GM19043 (cell line): ENCODE measurements around the gene PCDHGA7.
"Not testable (repeated sequence)": the region's sequence is repeated elsewhere in the genome, so short reads cannot be mapped to it uniquely, and the experiment has no call there.

ENCODE experiments used
- ATAC-seq: cut with Tn5 transposase; IDR thresholded peaks from one replicate; pipeline ENCODE4 v1.9.1; 2021; ENCODE audit warnings: low read depth; ENCODE audit not compliant: unreplicated experiment

PCDHGA7 gene

DNA sequence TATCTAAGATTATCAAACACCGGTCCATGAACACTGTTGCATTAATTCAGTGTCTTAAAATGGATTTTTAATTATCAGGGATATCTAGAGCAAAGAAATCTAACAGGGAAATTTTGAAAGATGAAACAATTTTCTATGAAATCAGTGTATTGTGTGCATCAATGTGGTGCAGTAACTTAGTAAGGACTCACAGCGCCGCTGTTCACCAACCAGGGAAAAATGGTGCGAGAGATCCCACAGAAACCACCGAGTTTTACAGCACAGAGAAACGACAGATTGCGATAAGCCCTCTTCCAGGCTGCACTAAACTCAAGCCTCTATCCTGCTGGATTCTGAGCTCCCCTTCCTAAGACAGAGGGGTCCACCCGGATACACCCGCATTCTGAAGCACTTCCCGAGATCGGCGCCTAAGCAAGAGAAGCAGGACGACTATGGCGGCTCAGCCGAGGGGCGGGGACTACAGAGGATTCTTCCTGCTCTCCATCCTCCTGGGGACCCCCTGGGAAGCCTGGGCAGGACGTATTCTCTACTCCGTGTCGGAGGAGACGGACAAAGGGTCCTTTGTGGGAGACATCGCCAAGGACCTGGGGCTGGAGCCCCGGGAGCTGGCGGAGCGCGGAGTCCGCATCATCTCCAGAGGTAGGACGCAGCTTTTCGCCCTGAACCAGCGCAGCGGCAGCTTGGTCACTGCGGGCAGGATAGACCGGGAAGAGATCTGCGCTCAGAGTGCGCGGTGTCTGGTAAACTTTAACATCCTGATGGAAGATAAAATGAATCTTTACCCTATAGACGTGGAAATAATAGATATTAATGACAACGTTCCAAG, at the start of gene PCDHGA7:
PCDHGA7 (plus strand) TSS at position 274 of the 826 bp plus-strand sequence; CDS start at position 432, 158 bp downstream.
- no peak for ATAC-seq

DNA sequence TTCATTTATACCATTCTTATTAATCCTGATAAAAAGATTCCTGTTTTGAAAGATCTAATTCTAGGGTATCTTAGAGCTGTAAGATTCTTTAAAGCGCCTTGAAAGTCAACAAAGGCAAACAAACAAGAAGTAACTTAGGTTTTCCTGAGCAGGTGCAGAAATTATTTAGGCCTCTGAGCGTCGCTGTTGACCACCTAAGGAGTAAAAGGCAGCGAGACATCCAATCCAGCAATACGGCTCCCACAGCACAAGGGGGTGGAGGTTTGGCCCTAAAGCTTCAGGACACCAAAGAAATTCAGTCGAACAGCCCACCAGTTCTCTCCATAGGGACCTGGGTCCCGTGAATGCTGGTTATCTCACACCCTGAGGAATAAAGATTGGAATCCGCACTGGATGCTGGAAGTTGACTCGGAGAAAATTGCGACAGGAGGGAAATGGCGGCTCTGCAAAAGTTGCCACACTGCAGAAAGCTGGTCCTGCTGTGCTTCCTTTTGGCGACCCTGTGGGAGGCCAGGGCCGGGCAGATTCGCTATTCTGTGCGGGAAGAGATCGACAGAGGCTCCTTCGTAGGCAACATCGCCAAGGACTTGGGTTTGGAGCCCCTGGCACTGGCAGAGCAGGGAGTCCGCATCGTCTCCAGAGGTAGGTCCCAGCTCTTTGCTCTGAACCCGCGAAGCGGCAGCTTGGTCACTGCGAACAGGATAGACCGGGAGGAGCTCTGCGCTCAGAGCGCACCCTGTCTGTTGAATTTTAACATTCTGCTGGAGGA, 43.8 kb upstream of the PCDHGA7 start, which contains the start of gene PCDHGA2:
PCDHGA2 (plus strand) TSS at position 223 of the 769 bp plus-strand sequence.
- ATAC-seq, result no peak

DNA sequence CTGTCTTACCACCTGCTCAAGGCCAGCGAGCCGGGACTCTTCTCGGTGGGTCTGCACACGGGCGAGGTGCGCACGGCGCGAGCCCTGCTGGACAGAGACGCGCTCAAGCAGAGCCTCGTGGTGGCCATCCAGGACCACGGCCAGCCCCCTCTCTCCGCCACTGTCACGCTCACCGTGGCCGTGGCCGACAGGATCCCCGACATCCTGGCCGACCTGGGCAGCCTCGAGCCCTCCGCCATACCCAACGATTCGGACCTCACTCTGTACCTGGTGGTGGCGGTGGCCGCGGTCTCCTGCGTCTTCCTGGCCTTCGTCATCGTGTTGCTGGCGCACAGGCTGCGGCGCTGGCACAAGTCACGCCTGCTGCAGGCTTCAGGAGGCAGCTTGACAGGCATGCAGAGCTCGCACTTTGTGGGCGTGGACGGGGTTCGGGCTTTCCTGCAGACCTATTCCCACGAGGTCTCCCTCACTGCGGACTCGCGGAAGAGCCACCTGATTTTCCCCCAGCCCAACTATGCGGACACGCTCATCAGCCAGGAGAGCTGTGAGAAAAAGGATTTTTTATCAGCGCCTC, 41.7 kb upstream of the PCDHGA7 start:
- not testable (repeated sequence) for ATAC-seq

DNA sequence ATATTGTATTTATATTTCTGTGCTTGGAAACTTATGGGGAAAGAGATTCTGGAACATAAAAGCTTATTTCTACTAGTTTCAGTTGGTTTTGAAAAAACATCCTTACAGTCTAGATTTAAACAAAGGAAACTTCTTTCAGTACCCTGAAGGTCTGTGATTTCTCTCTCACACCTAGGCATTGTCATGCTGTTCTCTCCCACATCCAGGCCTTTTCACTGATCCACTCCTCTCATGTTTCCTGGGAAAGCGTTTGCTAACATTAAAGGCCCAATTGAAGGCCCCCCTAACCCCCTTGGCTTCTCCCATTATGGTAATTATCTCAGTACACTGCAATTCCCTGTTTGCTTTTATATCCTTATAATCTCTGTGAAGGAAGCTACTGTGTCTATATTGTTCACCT, 39.8 kb upstream of the PCDHGA7 start:
- ATAC-seq, result no peak

DNA sequence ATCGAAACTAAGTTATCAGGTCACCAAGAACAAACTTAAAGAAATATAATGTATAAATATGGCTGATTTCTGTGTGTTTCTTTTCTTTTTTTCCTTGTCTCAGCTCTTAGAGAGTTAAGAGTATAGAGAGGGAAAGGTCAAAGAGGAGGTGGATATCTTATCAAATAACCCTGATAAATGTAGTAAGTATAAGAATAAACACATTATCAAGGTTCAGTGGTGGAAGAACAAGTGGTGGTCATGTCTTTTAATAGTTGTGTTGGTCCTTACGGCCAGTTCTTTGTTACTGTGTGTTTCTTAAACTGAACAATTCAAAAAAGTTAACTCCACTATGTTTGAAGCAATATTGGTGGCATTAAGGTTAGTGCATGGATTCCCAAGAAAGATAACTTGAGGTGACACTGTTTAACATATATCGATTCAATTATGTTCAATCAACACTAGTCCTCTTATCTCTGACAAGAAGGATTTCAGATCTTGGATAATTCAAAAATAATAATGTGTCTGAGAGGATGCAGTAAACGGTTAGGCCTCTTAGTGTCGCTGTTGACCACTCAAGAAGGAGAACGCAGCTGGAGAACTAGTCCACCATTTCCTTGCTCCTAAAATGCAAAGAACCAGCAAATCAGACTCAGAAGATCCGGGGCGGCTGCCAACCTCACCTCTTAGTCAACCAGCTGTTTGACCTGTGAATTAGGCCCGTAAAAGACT, 39.1 kb upstream of the PCDHGA7 start, which contains the start of gene PCDHGA3:
PCDHGA3 (plus strand) TSS at position 588 of the 711 bp plus-strand sequence. CDS start 205 bp downstream, outside the sequence.
- ATAC-seq, result no peak

DNA sequence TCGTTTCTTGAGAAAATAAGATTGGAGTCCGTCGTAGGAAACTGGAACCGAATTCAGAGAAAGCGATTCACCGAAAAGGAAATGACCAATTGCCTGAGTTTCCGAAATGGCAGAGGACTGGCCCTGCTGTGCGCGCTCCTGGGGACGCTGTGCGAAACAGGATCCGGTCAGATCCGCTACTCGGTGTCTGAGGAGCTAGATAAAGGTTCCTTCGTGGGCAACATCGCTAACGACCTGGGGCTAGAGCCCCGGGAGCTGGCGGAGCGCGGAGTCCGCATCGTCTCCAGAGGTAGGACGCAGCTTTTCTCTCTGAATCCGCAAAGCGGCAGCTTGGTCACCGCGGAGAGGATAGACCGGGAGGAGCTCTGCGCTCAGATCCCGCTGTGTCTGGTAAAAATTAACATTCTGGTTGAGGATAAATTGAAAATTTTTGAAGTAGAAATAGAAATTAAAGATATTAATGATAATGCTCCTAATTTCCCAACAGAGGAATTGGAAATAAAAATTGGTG, 38.5 kb upstream of the PCDHGA7 start:
- no peak for ATAC-seq

DNA sequence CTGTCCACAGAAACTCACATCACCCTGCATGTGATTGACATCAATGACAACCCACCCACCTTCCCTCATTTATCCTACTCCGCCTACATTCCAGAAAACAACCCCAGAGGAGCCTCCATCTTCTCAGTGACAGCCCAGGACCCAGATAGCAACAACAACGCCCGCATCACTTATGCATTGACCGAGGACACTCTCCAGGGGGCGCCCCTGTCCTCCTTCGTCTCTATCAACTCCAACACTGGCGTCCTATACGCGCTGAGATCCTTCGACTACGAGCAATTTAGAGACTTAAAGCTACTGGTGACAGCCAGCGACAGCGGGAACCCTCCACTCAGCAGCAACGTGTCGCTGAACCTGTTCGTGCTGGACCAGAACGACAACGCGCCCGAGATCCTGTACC, 37.2 kb upstream of the PCDHGA7 start:
- no peak for ATAC-seq

DNA sequence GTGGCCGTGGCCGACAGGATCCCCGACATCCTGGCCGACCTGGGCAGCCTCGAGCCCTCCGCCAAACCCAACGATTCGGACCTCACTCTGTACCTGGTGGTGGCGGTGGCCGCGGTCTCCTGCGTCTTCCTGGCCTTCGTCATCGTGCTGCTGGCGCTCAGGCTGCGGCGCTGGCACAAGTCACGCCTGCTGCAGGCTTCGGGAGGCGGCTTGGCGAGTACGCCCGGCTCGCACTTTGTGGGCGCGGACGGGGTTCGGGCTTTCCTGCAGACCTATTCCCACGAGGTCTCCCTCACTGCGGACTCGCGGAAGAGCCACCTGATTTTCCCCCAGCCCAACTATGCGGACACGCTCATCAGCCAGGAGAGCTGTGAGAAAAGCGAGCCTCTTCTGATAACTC, 36.5 kb upstream of the PCDHGA7 start:
- not testable (repeated sequence) for ATAC-seq

DNA sequence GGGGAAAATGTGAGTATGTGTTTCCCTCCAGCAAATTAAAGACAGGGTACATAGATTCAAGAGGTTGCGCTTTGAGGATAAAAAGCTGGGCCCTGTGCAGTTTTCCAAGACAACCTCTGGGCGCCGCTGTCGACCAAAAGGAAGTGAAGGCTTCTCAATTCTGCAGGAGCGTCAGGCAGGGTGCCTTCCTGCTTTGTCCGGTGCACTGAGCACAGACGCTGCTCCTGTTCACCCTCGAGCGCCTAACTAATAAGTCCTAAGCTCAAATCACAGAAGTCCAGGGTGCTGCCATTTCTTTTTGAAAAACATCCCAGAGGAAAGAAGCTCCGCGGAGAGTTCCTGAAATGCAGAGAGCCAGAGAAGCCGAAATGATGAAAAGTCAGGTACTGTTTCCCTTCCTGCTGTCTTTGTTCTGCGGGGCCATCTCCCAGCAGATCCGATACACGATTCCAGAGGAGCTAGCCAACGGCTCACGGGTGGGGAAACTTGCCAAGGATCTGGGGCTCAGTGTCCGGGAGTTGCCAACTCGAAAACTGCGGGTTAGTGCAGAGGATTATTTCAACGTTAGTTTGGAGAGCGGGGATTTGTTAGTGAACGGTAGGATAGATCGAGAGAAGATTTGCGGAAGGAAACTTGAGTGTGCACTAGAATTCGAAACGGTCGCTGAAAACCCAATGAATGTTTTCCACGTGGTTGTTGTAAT, 32.5 kb upstream of the PCDHGA7 start, which contains the start of gene PCDHGB1:
PCDHGB1 (plus strand) TSS at position 183 of the 703 bp plus-strand sequence; CDS start at position 345, 162 bp downstream.
- ATAC-seq, result no peak

DNA sequence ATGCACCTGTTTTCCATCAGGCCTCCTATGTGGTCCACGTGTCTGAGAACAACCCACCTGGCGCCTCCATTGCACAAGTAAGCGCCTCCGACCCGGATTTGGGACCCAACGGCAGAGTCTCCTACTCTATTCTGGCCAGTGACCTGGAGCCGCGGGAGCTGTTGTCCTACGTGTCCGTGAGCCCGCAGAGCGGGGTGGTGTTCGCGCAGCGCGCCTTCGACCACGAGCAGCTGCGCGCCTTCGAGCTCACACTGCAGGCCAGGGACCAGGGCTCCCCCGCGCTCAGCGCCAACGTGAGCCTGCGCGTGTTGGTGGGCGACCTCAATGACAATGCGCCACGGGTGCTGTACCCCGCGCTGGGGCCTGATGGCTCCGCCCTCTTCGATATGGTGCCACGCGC, 31.0 kb upstream of the PCDHGA7 start:
- no peak for ATAC-seq

DNA sequence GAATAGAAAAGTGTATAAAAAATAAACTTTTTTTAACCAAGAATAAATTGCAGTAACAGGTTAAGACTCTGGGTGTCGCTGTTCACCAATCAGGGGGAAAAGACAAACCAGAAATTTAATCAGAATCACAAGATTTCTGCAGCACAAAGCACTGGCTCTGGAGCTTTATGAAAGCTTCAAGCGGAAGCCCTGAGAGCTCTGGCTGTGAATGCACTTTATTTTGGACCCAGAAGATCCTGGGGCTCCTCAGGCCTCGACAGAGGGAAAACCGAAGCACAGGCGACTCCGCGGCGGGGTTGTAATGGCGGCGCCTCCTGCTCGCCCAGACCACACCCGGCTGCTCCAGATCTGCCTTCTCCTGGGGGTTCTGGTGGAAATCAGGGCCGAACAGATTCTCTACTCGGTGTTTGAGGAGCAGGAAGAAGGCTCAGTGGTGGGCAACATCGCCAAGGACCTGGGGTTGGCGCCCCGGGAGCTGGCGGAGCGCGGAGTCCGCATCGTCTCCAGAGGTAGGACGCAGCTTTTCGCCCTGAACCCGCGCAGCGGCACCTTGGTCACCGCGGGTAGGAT, 27.6 kb upstream of the PCDHGA7 start, which contains the start of gene PCDHGA4:
PCDHGA4 (plus strand) TSS at position 122 of the 570 bp plus-strand sequence; CDS start at position 209, 87 bp downstream.
- ATAC-seq, result no peak

DNA sequence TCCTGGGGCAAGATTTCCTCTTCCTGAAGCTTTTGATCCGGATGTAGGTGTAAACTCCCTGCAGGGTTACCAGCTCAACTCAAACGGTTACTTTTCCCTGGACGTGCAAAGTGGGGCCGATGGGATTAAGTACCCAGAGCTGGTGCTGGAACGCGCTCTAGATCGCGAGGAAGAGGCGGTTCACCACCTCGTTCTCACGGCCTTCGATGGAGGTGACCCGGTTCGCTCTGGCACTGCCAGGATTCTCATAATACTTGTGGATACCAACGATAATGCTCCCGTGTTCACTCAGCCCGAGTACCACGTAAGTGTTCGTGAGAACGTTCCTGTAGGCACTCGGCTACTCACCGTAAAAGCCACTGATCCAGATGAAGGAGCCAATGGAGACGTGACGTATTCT, 26.9 kb upstream of the PCDHGA7 start:
- ATAC-seq, result no peak

DNA sequence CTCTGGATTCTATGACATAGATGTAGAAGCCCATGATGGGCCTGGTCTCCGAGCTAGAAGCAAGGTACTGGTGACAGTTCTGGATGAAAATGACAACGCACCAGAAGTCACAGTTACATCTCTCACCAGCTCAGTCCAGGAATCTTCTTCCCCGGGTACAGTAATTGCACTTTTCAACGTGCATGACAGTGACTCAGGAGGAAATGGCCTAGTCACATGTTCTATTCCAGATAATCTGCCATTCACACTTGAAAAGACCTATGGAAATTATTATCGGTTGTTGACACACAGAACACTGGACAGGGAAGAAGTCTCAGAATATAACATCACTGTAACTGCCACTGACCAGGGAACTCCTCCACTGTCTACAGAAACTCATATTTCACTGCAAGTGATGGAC, 26.4 kb upstream of the PCDHGA7 start:
- ATAC-seq, result no peak

DNA sequence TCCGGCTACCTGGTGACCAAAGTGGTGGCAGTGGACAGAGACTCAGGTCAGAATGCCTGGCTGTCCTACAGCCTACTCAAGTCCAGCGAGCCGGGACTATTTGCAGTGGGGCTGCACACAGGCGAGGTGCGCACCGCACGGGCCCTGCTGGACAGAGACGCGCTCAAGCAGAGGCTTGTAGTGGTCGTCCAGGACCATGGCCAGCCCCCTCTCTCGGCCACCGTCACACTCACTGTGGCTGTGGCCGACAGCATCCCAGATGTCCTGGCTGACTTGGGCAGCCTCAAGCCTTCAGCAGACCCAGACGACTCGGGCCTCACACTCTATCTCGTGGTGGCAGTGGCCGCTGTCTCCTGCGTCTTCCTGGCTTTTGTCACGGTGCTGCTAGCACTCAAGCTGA, 25.6 kb upstream of the PCDHGA7 start:
- no peak for ATAC-seq

DNA sequence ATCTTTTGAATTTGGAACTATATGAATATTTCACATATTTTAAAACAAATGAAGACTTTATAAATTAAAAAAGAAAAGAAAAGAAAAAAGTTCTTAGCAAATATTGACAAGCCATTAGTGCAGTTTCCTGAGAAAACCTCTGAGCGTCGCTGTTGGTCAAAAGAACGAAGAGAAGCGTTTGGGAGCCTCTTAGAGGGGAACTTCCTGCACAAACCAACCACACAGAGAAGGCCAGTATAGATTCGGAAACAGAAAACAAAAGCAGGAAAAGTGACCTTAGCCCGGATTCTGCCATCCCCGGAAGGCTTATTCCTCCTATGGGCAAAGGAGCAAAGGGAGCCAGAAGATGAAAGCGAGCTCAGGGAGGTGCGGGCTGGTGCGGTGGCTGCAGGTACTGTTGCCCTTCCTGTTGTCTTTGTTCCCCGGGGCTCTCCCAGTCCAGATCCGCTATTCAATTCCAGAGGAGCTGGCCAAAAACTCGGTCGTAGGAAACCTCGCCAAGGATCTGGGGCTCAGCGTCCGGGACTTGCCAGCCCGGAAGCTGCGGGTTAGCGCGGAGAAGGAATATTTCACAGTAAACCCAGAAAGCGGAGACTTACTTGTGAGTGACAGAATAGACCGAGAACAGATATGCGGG, 22.6 kb upstream of the PCDHGA7 start, which contains the start of gene PCDHGB2:
PCDHGB2 (plus strand) TSS at position 205 of the 637 bp plus-strand sequence; CDS start at position 347, 142 bp downstream.
- no peak for ATAC-seq

DNA sequence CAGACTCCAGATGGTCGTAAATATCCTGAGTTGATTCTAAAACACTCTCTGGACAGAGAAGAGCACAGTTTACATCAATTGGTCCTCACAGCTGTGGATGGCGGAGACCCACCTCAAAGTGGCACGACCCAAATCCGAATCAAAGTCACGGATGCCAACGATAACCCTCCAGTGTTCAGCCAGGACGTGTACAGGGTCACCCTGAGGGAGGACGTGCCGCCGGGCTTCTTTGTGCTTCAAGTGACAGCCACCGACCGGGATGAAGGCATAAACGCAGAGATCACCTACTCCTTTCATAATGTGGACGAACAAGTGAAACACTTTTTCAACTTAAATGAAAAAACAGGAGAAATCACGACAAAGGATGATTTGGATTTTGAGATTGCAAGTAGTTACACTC, 21.9 kb upstream of the PCDHGA7 start:
- ATAC-seq, result no peak

DNA sequence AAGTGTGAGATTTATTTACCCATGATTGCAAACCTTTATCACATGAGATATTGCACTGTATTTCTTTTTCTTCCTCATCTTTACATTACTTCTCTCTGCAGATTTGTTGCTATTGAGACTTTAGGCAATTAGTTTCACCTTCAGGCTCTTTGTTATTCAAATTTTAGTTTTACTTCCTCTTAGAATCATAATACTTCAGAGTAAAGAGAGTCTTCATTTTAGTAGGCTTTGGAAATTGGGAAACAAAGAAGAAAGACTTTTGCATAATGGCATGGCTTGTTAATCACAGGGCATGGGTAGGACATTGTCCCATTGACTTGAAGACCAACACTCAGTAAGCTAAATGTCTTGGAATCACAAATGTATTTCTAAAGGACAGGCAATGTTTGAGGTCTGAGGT, 19.8 kb upstream of the PCDHGA7 start:
- ATAC-seq, result no peak

DNA sequence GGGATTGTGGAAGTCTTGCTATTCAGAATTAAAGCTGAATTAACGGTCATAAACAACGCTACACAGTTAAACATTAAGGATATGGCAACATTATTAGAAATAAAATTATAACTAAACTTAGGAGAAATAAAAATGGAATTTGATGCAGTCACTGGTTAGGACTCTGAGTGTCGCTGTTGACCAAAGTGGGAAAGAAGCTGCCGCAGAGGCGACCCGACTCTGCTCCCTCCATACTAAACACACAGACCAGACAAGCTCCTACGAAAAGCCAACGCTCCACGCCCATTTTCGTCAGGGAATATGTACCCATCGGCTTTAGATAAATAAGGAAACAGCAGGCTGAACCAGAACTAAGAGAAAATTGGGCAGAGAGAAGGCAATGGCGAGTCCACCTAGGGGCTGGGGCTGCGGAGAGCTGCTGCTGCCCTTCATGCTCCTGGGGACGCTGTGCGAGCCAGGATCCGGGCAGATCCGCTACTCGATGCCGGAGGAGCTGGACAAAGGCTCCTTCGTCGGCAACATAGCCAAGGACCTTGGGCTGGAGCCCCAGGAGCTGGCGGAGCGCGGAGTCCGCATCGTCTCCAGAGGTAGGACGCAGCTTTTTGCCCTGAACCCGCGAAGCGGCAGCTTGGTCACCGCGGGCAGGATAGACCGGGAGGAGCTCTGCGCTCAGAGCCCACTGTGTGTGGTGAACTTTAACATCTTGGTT, 18.4 kb upstream of the PCDHGA7 start, which contains the start of gene PCDHGA5:
PCDHGA5 (plus strand) TSS at position 211 of the 709 bp plus-strand sequence; CDS start at position 380, 169 bp downstream.
- ATAC-seq, result no peak
